HG02981 (cell line): ENCODE data around the gene CRLF1.
"Not testable (repeated sequence)": the region's sequence is repeated elsewhere in the genome, so short reads cannot be mapped to it uniquely, and the experiment has no call there.

Source experiments
- ATAC-seq: cut with Tn5 transposase; IDR thresholded peaks from one replicate; pipeline ENCODE4 v1.9.1; 2021; ENCODE audit warnings: mild to moderate bottlenecking, moderate library complexity; ENCODE audit not compliant: unreplicated experiment

CRLF1 gene

GRCh38 chr19:18593367-18594095, 13.1 kb downstream of the CRLF1 start:
- ATAC-seq: no peak

DNA sequence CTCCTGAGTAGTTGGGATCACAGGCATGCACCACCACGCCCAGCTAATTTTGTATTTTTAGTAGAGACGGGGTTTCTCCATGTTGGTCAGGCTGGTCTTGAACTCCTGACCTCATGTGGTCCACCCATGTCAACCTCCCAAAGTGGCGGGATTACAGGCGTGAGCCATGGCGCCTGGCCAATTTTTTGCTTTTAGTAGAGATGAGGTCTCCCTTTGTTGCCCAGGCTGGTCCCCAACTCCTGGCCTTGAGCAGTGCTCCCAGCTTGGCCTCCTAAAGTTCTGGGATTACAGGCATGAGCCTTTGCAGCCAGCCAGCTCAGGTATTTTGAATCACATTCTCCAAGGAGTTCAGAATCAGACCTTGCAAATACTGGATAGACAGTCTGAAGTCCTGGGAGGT, 13.9 kb downstream of the CRLF1 start:
- ATAC-seq: not testable (repeated sequence)

DNA sequence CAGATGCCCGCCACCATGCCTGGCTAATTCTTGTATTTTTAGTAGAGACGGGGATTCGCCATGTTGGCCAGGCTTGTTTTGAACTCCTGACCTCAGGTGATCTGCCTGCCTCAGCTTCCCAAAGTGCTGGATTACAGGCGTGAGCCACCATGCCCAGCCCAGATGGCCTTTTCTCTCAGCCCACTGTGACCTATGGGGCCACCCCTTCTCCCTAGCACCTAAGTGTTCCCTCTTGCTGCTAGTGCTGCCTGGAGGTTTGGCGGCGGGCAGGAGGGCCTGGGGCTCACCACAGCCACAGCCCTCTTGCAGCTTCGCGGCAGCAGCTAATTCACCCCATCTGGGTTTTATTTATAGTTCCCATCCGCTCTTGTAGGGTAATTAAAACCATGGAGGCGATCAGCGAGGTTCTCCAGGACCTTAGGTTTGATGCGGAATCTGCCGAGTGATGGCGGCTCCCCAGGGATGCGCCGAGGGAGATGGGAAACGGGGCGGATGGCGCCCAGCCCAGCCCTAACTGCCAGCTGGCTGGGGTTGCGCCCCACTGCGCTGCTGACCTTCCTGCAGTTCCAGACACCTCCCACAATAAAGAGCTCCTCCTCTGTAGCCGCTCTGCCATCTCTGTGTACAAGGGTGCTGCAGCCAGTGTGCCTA, 14.7 kb downstream of the CRLF1 start:
- no peak for ATAC-seq

GRCh38 chr19:18590273-18591272, 16.0 kb downstream of the CRLF1 start:
- no peak for ATAC-seq

DNA sequence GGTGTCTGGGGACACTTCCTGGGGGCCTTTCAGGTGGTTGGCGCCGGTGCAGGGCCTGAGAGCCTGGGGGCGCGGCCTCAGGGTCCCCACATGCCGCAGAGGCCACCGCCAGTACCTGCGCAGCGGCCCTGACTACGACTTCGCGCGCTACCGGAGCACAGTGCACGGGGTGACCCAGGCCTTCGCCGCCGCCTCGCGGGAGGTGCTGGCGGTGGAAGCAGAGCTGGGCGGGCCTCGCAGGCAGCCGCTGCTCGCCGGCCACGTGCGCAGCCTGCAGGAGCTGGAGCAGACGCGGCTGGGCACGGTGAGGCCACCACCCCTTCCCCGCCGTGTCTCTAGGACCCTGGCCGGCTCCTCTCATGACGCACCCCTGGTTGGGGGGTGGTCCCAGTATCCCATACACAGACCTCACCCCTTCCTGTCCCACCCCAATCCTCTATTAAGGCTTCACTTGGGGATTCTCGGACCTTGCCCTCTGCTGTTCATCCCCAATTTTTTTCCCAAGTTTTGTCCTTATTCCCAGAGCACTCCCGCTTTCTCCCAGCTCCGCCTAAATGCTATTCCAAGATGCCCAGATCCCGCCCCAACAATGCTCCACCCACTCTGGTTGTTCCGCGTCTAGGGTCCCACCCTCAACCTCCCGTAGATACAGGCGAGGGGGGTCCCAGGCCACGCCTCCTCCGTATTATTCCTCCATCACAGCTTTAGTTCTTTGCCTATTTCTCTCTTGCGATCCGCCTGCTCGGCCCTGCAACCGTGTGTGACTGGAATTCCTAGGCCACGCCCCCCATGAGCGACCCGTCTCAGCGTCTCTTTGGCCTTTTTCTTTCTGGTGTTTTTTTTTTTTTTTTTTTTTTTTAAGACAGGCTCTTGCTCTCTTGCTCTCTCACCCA, 17.0 kb downstream of the CRLF1 start:
- peak; percentile 33 for ATAC-seq

DNA sequence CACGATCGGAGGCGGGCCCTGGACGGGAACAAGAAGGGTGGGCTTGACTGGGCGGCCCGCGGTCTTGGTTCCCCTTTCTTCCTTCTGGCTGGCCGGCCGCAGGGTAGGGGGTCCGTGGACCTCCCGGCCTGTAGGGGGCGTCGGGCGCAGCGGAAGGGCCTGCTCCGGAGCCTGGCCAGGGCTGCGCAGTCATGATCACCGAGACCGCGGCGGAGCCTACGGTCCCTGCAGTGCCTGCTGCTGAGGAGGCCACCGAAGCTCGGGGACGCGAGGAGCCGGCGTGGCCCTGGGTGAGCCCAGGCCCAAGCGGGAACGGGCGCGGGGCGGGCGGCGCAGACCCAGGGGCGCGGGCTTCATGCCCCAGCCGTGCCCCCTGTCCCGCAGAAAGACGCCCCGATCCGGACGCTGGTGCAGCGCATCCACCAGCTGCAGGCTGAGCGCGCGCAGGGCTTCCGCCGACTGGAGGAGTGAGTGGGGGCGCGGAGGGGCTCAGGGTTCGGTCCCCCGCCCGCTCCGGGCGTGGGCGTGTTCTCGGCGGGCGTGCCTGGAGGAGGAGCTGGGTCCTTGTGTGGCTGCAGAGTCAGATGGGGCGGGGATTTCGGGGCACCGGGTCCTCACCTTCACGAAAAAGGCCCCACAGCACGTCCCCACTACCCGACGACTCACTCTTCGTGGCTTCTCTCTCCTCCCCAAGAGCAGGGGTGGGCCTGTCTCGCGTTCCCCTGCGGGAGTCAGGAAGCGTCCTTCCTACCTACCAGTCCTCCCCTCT, 17.8 kb downstream of the CRLF1 start, which contains the start of gene REX1BD:
REX1BD (plus strand) TSS at position 188 of the 769 bp plus-strand sequence; CDS start at position 192, 4 bp downstream.
- ATAC-seq: peak; percentile 73

GRCh38 chr19:18587962-18588610, 18.5 kb downstream of the CRLF1 start:
- ATAC-seq: no peak

- ATAC-seq: no peak
Measured at GRCh38 chr19:18587561-18587960, 19.0 kb downstream of the CRLF1 start.

DNA sequence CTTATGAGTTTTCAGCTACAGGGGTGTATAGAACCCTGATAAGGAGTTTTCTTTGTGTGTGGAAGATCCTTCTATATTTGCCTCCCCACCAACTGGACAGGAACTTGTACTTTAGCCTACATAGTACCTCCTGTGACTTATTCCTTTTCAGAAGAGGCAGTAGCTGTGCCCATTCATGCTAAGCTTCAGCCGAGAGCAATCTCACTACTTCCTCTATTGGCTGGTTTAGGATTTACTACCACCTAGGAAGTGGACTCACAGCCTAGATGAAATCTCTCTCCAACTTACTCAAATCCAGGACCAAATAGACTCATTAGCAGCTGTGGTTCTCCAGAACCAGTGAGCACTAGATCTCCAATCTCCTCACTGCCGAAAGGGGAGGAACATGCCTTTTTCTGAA, 20.3 kb downstream of the CRLF1 start:
- ATAC-seq: no peak

GRCh38 chr19:18580311-18580710, 26.3 kb downstream of the CRLF1 start:
- ATAC-seq: no peak

GRCh38 chr19:18577365-18577914, 29.2 kb downstream of the CRLF1 start:
- no peak for ATAC-seq

DNA sequence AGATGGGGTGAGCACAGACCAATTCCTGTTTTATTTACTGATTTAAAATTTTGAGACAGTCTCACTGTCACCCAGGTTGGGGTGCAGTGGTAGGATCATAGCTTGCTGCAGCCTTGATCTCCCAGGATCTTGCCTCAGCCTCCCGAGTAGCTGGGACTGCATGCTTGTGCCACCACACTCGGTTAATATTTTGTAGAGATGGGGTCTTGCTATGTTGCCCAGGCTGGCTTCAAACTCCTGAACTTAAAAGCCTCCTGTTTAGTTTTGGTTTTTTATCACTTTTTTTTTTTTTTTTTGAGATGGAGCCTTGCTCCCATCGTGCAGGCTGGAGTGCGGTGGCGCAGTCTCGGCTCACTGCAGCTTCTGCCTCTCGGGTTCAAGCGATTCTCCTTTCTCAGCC, 30.2 kb downstream of the CRLF1 start:
- no peak for ATAC-seq

- no peak for ATAC-seq
Measured at GRCh38 chr19:18574691-18575291, 31.8 kb downstream of the CRLF1 start.

DNA sequence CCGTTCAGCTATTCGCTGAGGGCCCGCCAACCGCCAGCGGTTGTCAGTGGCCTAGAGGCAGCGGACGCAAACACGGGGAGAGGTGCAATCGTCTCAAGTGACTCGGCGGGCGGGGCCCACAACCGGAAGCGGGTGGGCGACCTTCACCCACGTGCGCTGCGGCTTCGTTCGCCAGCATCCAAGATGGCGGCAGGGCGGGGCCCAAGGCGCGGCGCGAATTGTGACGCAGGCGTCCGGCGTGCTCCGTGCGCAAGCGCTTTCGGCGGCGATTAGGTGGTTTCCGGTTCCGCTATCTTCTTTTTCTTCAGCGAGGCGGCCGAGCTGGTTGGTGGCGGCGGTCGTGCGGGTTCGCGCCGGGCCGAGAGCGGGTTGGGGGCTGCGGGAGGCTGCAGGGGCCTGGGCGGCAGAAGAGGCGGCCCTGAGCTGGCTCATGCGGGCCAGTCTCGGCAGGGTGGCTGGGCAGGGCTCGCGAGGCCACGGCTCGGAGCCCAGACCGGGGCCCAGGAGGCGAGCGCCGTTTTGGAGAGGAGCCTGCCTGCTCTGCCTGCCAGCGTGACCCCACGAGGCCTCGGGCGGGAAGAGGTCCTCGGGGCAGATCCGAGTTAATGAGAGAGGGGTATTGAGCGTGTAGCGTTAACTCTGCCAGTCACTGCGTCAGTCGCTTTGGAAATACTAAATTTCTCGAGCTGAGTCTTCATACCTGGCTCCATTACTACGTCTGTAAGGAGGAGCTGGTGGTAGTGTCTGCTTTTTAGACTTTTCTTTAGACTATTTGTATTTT, 34.8 kb downstream of the CRLF1 start, which contains the start of gene UBA52:
UBA52 (plus strand) TSS at position 294 of the 781 bp plus-strand sequence. CDS start 1,444 bp downstream, outside the sequence.
- peak; percentile 92 for ATAC-seq

DNA sequence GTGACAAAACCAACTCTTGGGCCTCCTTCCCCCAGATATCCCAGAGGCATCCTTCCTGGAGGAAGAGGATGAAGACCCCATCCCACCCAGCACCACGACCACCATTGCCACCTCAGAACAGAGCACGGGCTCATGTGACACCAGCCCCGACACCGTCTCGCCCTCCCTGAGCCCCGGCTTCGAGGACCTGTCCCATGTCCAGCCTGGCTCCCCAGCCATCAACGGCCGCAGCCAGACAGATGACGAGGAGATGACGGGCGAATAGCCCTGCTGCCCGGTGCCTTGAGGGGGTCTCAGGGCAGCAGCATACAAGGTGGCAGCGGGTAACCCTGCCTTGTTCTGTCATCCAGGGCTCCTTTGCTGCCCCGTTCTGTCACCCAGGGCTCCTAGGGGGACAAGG, 38.2 kb downstream of the CRLF1 start:
- no peak for ATAC-seq

DNA sequence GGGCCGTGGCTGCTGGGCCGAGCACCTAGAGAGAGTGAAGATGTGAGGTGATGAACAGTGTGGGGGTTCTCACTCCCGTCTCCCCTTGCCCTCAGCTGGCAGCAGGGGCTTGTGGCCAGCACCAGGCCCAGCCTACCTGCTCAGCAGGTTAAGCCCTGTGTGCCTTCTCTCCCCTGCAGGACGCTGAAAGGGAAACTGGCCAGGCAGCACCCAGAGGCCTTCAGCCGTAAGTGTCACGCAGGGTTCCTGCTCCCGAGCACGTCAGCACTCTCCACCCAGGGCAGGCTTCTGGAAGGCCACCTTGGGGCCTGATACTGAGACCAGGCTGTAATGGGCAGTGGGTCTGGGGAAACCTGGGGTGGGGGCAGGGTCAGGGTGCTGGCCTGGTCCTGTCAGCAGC, 39.6 kb downstream of the CRLF1 start:
- ATAC-seq: no peak

DNA sequence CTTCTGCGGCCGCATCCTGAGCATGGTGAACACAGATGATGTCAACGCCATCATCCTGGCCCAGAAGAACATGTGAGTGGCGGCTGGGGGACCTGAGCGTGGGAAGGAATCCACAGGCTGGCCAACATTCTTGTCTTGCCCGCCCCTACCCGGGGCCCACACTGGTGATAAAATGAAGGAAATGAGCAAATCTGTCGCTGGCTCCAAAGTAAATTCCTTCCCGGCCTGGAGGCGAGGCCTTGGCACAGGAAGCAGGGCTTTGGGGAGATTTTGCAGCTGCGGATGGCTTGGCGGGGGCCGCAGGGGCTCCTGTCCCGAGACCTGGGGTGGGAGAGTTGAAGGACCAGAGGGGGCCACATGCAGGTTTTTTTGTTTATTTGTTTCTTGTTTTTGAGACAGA, 44.5 kb downstream of the CRLF1 start:
- ATAC-seq: no peak
